ENCODE measurements around the gene TRIP13.
"Not testable (repeated sequence)": the region's sequence is repeated elsewhere in the genome, so short reads cannot be mapped to it uniquely, and the experiment has no call there.

Gene TRIP13

DNA sequence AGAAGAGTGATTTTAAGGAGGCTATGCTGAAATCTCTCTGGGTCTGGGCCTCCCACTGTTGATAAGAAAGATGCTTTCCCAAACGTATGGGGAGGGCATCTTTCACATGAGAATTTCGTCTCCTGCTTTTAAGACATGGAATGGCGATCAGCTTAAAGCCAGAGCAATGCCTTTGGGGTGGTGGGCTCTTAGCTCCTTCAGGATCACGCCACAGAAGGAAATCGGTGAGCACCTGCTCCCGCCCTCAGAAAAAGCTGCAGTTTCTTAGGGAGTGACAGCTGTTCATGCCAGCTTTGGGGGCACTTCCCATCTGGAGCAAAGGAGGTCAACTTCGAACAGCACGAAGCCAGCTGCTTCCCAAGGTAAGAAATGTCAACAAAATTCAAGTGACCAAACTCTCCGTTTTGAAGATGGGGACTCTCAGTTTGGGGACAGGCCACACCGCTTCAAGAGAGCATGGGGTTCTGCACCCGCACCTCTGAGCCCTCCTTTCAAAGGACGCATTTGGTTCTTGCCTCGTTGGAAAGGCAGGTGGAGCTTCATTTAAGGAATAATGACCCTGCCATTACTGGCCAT, 39.0 kb downstream of the TRIP13 start:
- ATAC-seq: no peak
- no peak for TF ChIP-seq ISL1 (CRISPR knock-in tag; IDR thresholded peaks at IDR 0.05)

DNA sequence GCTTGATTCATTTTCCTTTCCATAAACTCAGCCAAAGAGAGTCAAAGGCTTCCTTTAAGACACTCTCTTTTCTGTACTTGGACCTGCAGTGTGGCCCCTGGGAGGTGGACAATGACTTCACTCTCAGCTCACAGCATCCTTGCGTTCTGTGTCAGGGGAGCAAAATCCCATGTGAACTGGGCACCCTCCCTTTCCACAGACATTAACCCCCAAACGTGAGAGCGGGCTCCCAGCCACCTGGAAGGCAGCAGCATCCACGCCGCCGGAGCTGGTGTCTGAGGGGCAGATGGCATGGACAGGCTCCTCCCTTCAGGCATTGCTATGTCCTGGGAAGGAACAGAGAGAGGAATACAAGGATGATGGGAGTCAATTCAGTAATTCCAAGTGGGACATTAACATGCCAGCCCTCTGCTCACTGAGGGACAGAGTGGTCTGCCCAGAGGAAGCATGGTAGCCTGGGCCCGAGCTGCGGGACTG, 39.5 kb downstream of the TRIP13 start:
- no peak for ATAC-seq
- TF ChIP-seq, protein P1, sequence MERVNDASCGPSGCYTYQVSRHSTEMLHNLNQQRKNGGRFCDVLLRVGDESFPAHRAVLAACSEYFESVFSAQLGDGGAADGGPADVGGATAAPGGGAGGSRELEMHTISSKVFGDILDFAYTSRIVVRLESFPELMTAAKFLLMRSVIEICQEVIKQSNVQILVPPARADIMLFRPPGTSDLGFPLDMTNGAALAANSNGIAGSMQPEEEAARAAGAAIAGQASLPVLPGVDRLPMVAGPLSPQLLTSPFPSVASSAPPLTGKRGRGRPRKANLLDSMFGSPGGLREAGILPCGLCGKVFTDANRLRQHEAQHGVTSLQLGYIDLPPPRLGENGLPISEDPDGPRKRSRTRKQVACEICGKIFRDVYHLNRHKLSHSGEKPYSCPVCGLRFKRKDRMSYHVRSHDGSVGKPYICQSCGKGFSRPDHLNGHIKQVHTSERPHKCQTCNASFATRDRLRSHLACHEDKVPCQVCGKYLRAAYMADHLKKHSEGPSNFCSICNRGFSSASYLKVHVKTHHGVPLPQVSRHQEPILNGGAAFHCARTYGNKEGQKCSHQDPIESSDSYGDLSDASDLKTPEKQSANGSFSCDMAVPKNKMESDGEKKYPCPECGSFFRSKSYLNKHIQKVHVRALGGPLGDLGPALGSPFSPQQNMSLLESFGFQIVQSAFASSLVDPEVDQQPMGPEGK (CRISPR knock-in tag; IDR thresholded peaks at IDR 0.05; ENCODE audit: borderline replicate concordance): no peak
- no peak for TF ChIP-seq CSDC2 (CRISPR knock-in tag; IDR thresholded peaks at IDR 0.05)

DNA sequence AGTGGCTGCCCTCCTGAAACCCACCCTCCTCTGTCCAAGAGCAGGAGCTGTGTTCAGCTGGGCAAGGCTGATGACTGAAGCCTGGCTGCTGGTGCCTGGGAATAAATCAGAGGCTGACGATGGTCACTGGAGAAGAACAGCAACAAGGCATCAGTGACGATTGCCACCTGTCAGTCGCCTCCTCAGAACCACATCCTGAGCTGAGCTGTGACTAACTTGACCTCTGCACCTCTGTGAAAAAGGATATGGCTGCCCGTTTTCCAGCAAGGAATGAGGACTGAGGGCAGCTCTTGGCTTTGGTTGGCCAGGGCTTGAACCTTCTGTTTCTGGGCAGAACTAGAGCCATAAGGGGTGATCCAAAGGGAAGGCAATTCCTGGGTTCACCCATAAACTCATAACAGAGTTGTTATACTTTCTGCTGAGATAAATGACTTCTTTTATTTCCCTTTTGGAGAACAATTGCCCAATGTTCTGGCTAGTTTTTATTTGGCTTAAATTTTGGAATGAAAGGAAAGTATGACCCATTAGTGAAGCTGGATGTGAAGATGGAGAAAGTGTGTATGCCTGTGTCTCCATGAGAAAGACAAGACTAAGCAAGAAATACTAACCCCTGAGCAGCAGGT, 40.1 kb downstream of the TRIP13 start:
- TF ChIP-seq RARB (CRISPR knock-in tag; IDR thresholded peaks at IDR 0.05): no peak
- TF ChIP-seq PPARA (CRISPR knock-in tag; IDR thresholded peaks at IDR 0.05; ENCODE audit: borderline replicate concordance): no peak
- TF ChIP-seq, protein P1 (CRISPR knock-in tag; IDR thresholded peaks at IDR 0.05; ENCODE audit: borderline replicate concordance): no peak
- no peak for TF ChIP-seq ZFP30 (CRISPR knock-in tag; IDR thresholded peaks at IDR 0.05)
- TF ChIP-seq ZFP3 (CRISPR knock-in tag; IDR thresholded peaks at IDR 0.05): no peak
- no peak for TF ChIP-seq TOX (CRISPR knock-in tag; IDR thresholded peaks at IDR 0.05; ENCODE audit: borderline replicate concordance)
- no peak for TF ChIP-seq OSR1 (CRISPR knock-in tag; IDR thresholded peaks at IDR 0.05)
- TF ChIP-seq ZC3H10 (CRISPR knock-in tag; IDR thresholded peaks at IDR 0.05): no peak
- no peak for TF ChIP-seq CSDC2 (CRISPR knock-in tag; IDR thresholded peaks at IDR 0.05)
- no peak for TF ChIP-seq GLIS3 (CRISPR knock-in tag; IDR thresholded peaks at IDR 0.05)
- TF ChIP-seq ESRRG (CRISPR knock-in tag; IDR thresholded peaks at IDR 0.05): no peak
- TF ChIP-seq BACH2 (CRISPR knock-in tag; IDR thresholded peaks at IDR 0.05; ENCODE audit: borderline replicate concordance): no peak
- ATAC-seq: no peak

DNA sequence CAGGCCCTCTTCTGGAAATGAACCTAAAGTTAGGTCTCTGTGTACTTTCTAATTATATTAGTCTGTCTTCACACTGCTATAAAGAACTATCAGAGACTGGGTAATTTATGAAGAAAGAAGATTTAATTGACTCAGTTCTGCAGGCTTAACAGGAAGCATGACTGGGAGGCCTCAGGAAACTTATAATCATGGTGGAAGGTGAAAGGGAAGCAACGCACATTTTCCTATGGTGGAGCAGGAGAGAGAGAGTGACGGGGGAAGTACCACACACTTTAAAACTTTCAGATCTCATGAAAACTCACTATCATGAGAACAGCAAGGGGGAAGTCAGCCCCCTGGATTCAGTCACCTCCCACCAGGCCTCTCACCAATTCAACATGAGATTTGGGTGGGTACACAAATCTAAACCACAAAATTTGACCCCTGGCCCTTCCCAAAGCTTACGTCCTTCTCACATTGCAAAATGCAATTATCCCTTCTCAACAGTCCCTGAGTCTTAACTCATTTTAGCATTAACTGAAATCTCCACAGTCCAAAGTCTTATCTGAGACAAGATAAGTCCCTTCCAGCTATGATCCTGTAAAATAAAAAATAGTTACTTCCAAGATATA, 40.7 kb downstream of the TRIP13 start:
- TF ChIP-seq ZNF70 (CRISPR knock-in tag; IDR thresholded peaks at IDR 0.05): no peak
- TF ChIP-seq RARB (CRISPR knock-in tag; IDR thresholded peaks at IDR 0.05): no peak
- TF ChIP-seq ZFP3 (CRISPR knock-in tag; IDR thresholded peaks at IDR 0.05): no peak
- TF ChIP-seq ZNF8 (CRISPR knock-in tag; IDR thresholded peaks at IDR 0.05): no peak
- no peak for TF ChIP-seq SNAI2 (CRISPR knock-in tag; IDR thresholded peaks at IDR 0.05)
- no peak for TF ChIP-seq BACH2 (CRISPR knock-in tag; IDR thresholded peaks at IDR 0.05; ENCODE audit: borderline replicate concordance)
- TF ChIP-seq TOX (CRISPR knock-in tag; IDR thresholded peaks at IDR 0.05; ENCODE audit: borderline replicate concordance): no peak
- TF ChIP-seq OSR1 (CRISPR knock-in tag; IDR thresholded peaks at IDR 0.05): no peak
- TF ChIP-seq, protein P2, sequence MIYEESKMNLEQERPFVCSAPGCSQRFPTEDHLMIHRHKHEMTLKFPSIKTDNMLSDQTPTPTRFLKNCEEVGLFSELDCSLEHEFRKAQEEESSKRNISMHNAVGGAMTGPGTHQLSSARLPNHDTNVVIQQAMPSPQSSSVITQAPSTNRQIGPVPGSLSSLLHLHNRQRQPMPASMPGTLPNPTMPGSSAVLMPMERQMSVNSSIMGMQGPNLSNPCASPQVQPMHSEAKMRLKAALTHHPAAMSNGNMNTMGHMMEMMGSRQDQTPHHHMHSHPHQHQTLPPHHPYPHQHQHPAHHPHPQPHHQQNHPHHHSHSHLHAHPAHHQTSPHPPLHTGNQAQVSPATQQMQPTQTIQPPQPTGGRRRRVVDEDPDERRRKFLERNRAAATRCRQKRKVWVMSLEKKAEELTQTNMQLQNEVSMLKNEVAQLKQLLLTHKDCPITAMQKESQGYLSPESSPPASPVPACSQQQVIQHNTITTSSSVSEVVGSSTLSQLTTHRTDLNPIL (CRISPR knock-in tag; IDR thresholded peaks at IDR 0.05; ENCODE audit: low read depth): no peak
- TF ChIP-seq PPARA (CRISPR knock-in tag; IDR thresholded peaks at IDR 0.05; ENCODE audit: borderline replicate concordance): no peak
- no peak for TF ChIP-seq CSDC2 (CRISPR knock-in tag; IDR thresholded peaks at IDR 0.05)
- no peak for TF ChIP-seq ZNF565 (CRISPR knock-in tag; conservative IDR thresholded peaks at IDR 0.05; ENCODE audit: low read depth)
- ATAC-seq: no peak

DNA sequence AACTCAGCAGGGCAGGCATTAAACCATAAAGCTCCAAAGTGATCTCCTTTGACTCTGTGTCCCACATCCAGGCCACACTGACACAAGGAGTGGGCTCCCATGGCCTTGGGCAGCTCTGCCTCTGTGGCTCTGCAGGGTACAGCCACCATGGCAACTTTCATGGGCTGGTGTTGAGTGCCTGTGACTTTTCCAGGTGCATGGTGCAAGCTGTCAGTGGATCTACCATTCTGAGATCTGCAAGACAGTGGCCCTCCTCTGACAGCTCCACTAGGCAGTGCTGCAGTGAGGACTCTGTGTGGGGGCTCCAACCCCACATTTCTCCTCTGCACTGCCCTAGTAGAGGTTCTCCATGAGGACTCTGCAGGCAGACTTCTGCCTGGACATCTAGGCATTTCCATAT, 41.3 kb downstream of the TRIP13 start:
- not testable (repeated sequence) for ATAC-seq

DNA sequence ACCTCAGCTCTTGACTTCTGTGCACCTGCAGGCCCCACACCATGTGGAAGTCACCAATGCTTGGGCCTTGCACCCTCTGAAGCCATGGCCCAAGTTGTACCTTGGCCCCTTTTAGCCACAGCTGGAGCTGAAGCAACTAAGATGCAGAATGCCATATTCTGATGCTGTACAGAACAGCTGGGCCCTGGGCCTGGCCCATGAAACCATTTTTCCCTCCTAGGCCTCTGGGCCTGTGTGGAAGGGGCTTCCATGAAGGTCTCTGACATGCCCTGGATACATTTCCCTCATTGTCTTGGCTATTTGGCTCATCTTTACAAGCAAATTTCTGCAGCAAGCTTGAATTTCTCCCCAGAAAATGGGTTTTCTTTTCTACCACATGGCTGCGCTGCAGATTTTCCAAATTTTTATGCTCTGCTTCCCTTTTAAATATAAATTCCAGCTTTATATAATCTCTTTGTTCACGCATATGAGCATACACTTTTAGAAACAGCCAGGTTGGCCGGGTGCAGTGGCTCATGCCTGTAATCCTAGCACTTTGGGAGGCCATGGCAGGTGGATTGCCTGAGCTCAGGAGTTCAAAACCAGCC, 41.8 kb downstream of the TRIP13 start:
- not testable (repeated sequence) for ATAC-seq
